DMS53 treated with DMSO at 0.1 percent for 48 hours (cell line): ENCODE data around the gene TMEM174.

Experiments used
- DNase-seq: peaks from one replicate; lab custom pipeline; 2025; ENCODE audit not compliant: unreplicated experiment; lab: John Stamatoyannopoulos, UW

The TMEM174 gene

DNA sequence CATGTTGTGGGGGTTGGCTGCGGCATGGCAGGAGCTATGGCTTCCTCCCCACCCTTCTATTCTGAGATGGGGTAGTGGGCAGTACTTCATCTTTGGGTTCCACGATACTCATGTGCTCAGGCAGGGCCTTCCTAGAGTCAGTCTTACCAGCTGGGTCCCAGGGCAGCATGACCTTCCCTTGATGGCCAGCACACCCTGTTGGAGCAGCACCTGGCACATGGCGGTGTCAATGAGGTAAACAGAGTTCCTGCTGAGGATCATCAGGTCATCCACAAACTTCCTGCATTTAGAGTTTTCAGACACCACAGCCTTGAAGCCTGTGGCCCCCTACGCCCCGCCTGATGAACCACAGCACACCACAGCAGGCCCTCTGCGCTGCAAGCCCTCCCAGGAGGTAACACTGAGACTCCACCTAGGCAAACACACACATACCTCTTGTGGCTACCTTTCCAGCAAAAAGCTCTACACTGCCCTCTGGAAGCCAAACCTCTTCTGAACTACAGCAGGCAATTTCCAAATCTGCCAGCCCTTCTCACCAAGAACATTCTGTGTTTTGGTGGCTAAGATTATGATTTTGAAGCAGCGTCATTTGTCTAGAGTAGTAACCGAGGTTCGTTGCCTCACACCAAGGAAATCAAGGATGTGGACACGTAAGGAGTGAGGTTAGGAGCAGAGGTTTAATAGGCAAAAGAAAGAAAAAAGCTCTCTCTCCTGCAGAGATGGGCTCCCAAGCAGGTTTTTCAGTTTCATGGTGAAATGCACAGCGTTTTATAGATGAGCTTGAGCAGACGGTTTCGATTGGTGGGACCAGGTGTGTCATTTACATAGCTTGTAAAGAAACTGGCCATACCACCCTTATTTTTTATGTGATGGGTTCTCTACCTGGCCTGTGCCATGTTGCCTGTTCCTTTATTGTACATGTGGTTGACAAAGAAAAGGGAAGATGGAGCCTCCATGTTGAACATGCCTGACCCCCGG is 20.3 kb upstream of the TMEM174 start:
- DNase-seq = no peak

DNA sequence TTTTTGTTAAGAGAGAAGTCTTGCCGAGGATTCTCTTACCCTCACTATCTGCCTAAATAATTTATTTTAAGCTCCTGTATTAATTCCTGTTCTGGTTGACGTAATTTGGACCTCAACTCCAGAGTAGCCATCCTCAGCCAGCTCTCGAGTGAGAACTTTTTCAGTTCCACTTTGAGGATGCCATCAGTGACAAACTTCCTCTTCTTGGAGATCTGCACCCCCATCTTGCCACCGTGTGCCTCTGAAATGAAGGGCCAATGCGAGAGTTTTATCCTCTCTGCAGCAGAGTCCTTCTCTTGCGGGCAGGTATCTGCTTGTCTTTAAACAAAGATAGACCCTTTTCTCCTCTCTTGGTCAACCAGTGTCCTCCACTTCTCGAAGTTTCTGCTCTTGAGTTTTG is 19.5 kb upstream of the TMEM174 start:
- no peak for DNase-seq

DNA sequence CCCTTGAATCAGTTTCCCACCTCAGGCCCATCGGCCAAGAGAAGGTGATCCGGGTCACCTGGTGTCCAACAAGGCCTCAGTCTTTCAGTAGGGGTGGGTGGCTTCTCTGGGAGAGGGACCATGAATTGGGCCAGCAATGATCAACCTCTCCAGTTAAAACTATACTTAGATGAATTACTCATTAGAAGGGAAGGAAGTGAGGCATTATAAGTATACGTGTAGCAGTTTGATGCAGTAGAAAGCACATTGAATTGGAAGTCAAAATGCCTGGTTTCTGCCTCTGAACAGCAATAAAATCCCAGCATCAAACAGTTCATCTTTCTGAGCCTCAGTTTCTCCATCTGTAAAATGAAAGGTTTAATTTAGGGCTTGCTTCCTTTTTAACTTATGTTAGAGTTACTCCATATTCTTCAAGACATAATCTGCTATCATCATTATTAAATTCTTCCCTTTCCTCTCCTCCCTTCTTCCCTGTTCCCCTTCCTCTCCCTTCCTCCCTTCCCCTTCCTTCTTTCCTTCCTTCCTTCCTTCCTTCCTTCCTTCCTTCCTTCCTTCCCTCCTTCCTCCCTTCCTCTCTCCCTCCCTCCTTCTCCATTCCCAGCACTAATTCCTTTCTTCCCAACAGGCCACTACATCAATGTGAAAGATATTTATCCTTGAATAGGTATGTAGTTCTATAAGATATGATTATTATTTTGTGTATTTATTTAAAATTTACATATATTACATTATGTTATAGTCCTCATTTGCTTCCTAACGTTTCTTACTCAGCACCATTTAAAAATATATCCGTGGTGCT is 18.6 kb upstream of the TMEM174 start:
- no peak for DNase-seq

DNA sequence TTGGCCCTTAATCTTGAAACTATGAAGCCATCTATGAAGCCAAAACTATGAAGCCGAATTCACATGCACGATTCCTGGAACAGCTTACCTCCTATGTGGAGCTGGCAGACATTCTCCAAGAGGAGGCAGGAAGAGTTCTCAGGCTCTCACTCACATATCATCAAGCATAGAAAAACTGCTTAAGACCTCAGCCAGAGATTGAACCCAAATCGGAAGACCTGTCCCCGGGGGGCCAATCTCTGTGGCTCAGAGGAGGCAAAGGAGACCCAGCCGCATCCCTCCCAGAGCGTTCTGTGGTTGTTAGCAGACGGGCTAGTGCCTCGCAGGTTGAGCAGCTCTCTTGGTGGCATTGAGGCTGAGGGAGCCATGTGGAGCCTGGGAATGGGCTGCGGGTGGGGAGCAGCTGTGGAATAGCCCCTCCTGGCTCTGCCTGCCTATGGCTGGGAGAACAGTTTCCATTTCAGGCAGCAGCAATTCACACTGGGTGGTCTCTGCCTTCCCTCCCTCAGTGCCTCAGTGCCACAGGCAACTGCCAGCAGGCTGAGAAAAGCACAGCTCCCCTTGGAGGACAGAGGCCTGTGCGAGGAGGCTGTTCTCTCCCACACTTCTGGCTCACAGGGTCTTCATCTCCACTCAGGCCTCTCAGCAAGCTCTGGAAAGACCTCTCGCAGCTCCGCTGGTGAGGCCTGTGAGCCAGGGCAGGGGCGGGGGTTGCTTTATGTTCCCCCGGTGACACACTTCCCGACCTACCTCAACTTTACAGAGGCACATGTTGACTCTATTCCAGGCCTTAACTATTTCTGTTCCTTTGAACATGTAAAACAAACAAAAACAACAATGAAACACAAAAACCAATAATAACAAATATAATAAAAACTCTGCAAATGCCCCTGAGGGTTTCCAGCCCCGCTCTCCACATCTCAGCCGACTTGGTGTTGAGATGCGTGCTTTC is 17.4 kb upstream of the TMEM174 start:
- no peak for DNase-seq

DNA sequence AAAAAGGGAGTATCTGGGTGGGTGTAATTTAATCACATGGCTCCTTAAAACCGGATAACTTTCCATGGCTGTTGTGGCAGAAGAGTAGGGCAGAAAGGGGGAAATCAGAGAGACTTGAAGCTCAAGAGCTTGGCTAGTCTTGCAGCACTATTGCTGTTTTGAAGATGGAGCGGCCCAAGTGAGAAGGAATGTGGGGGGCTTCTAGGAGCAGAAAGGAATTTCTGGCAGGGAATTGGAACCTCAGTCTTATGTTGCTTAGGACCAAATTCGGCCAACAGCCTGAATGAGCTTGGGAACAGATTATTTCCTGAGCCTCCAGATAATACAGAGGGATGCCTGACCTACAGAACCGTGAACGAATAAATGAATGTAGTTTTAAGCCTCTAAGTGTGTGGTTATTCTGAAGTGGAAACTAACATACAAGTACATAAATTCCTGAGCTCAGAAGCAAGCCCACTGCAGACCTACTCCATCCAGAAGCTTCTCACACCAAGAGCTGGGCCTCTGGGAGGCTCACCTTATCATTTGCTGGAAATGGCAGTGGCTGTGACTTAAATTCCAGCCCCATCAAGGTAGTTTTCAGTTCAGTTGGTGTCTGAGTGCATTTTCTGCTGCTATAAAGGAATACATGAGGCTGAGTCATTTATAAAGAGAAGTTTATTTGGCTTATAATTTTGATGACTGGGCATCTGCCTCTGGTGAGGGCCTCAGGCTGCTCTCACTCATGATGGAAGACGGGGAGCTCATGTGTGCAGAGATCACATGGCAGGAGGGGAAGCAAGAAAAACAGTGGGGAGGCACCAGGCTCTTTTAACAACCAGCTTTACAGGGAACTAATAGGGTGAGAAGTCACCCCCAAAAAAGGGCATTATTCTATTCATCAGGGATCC is 15.3 kb upstream of the TMEM174 start:
- DNase-seq = no peak

DNA sequence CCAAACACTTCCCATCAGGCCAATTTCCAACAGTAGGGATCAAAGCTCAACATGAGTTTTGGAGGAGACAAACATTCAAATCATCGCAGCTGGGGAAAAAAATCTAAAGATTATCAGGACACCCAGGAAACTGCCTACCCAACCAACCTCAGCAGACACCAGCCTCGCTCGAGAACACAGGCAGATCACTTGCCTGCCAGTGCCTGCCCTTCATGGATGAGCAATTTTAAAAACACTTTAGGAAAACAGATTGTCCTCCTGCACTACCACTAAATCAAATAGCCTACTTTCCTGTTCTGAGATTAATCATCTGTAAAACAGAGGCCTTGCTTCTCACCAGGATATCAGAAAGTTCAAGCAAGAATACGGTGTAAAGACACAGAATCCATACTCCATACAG is 14.7 kb upstream of the TMEM174 start:
- no peak for DNase-seq

DNA sequence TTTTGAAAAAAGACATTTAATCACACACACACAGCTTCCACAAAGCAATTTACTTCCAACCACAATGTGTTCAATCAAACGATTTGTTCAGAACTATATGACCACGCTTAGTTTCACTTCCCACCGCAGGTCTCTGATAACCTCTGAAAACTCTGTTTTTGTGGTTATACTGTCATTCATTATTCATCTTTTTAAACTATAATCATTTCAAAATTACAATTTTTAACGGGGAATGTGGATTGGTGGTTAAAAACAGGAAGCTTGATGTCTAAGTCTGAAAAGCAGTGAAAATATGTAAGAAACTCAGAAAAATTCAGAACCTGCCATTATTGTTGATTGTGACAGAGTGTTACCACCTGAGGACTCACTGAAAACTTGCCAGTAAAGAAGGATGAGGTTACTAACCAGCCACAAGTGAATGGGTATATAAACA is 12.7 kb upstream of the TMEM174 start:
- no peak for DNase-seq

DNA sequence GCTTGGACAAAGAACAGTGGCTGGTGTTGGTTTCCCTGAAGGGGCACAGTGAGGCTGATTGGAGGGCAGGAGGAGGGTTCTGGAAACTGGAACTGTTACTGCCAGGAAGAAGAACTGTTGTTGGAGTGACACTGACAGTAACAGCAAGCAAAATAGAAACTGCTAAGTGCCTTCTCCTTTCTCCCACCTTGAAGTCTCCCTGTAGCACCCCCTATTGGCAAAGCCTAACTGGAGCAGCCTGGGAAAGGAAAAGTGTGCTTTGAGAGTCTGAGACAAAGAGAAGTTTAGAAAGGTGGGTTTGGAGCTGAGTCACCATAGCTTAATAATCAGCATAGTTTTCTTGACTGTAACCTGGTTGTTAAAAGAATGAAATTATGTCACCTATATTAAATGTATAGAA is 2.5 kb upstream of the TMEM174 start:
- no peak for DNase-seq

DNA sequence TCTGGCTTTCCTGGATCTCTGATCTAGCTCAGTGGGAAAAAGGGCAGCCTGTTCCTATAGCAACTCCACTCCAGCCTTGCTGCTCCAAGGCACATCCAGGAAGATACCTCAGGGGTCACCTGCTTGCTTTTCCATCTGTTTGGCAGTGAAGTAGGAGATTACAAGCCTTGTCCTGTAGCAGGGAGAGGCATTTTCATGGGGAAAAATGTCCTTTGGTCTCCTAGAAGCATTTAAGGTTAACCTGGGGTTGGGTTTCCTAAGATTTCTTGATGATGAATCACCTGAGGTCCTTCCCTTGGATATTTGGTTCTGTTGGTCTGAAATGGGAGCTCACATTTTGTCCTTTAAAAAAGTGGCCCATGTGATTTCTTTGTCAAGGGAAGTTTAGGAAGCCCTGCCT is 1.5 kb upstream of the TMEM174 start:
- DNase-seq = no peak

DNA sequence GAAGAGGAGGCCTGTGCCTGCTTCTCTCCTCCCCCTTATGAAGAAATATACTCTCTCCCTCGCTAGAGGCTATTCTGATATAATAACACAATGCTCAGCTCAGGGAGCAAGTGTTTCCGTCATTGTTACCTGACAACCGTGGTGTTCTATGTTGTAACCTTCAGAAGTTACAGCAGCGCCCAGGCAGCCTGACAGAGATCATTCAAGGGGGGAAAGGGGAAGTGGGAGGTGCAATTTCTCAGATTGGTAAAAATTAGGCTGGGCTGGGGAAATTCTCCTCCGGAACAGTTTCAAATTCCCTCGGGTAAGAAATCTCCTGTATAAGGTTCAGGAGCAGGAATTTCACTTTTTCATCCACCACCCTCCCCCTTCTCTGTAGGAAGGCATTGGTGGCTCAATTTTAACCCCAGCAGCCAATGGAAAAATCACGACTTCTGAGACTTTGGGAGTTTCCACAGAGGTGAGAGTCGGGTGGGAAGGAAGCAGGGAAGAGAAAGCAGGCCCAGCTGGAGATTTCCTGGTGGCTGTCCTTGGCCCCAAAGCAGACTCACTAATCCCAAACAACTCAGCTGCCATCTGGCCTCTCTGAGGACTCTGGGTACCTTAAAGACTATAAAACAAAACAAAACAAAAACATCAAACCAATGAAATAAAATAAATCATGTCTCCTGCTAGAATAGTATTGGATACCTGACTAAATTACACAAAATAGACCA is 1.3 kb downstream of the TMEM174 start:
- DNase-seq = no peak

DNA sequence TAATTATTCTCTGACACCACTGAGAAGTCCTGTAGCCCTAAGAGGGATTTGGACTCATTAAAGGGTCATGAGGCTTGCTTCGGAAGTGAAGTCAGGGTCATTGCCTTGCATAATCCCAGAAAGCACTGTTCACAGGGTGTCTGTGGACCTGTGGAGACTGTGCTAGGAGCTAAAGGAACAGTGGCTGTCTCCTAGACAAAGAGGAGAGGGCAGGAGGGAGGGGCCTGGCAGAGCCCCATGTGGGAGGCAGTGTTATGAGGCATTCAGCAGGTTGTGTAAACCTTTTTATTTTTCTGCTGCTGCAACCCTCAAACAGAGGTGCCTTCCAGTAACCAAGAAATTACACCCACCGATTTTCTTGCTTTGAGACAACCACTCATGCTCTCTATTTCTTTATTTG is 3.3 kb downstream of the TMEM174 start:
- no peak for DNase-seq

DNA sequence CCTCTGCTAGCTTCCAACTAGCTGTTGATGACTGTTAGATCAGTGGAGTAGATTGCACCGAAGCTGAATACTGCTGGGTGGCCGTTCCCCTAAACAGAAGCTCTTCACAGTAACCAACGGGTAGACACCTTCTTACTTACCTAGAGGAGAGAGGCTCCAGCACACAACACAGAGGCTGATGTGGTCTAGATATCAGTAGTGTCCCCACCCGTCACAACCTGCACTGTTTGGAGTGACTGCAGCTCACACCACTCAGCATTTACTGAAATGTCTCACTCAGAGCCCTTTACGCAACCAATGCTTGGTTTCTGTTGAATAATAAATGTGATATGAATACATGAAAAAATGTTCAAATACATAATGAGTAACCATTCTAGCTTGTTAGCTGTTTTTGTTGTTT is 5.3 kb downstream of the TMEM174 start:
- DNase-seq = no peak

DNA sequence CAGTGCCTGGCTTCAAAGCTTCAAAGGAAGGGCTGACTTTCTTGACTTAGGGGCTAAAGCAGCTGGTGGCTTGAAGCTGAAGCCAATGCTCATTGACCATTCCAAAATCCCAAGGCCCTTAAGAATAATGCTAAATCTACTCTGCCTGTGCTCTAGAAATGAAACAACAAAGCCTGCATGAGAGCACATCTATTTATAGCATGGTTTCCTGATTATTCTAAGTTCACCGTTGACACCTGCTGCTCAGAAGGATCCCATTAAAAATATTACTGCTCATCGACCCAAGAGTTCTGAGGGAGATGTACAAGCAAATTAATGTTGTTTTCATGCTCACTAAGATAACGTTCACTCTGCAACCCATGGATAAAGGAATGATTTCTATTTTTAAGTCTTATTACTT is 6.7 kb downstream of the TMEM174 start:
- no peak for DNase-seq

DNA sequence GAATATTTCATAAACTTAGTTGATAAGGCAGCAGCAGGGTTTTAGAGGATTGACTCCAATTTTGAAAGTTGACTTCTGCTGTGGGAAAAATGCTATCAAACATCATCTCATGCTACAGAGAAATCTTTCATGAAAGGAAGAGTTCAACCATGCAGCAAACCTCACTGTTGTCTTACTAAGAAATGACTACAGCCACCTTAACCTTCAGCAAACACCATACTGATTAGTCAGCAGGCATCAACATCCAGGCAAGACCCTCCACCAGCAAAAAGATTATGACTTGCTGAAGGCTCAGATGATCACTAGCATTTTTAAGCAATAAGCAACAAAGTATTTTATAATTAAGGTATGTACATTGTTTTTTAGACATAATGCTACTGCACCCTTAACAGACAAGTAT is 7.6 kb downstream of the TMEM174 start:
- DNase-seq = no peak

DNA sequence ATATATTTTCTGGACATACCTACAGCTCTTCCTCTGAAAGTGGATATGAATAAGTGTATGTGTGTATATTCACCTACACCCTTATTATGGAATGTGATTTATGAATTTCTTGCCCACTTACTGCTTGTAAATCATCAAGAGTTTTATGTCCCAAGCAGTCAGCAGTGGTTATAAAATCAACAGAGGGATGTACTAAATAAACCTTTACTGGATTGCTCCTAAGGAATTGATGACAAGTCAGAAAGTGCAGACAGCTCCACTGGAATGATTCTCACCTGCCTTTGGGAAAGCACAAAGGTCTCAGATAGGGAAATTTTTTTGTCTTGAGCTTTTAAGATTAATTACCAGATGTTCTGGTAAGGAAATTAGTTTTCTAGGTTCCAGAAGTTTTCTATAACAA is 9.3 kb downstream of the TMEM174 start:
- DNase-seq = no peak

DNA sequence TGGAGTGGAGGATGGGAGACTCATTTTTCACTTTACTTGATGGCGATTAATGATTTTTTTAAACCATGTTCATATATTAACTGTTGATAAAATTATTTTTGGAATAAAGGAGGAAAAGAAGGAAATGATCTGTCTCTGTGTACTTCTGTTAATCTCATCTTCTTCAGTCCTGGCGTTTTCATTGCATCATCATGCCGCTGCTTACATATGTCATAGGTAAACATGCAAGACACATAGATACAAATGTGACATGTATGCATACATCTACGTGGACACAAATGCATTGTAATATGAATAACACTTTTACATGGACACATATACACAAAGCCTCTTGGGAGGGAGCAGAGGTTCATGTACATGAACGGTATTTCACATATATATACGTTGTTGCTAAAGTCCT is 10.0 kb downstream of the TMEM174 start:
- no peak for DNase-seq

DNA sequence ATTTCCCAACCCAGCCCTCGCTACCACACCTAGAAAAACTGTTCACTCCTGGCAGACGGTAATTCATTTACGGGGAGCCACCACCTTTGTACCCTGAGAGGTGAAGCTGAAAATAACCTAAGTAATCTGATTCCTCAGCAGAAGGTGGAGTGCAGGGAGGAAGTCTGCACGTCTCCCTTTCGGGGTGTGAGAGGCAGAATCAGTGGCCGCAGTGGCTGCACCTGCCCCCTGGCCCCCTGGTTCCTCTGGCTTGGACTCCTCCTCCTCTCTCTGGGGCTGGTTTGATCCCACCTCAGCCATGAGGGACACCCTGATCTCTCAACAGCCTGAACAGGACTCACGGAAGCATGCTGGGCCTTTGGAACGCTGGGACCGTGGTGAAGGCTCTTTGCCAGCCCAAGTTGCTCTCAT is 10.5 kb downstream of the TMEM174 start:
- DNase-seq = no peak

DNA sequence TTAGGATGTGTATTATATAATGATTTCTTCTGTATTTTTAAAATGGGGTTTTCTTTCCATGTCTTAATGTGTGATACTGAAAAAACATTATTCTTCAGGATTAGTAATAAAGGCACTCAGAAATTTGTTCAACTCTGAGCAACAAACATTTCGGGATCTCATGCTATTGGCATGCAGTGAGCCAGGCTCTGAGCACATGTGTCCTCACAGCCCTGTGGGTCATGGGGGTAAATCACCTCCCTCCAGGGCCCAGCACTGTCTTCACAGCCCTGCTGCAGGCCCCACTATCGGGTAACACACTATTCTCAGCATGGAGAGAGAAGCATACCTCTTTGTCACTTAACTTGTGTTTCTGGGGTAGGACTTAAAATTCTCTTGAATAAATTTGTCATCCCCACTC is 14.0 kb downstream of the TMEM174 start:
- DNase-seq = no peak

DNA sequence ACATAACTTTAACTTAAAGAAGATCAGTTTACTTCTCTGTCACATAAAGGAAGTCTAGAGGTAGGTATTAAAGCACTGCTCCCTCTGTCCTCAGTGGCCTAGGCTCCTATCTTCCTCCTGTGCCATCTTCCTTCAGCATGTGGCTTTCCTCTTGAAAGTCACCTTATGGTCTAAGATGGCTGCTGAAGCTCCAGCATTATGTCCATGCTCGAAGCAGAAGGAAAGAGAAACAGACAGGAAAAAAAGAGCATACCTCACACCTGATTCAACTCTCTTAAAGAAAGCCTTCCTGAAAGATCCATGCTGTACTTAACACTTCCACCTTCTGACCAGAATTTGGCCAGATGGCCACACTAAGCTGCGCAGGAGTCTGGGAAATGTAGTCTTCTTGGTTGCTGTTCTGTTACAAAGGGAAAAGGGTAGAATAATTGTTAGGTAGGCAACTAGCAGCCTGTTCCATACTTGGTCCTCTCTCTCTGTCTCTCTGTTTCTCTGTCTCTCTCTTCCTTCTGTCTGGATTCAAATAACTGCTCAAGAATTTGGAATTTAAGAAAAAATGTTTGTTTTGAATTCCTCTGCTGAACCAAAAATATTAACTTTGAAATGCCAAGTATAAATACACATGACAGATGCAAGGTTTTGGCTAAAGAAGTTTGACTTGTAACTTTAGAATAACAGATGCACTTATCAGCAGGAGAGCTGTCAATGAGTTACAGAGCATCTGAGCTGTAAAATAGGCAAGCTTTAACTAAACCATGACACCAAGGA is 16.0 kb downstream of the TMEM174 start:
- no peak for DNase-seq
